HEK293T (cell line): Measurements from ENCODE around the gene FAM222A.

Experiments
- ARNT ChIP-seq: fragments of 450-650 bp; IDR thresholded peaks from 2 replicates; pipeline ENCODE4 v1.6.1; 2017; ENCODE audit warnings: mild to moderate bottlenecking
- BHLHE40 ChIP-seq: fragments of 450-650 bp; IDR thresholded peaks from 2 replicates; pipeline ENCODE4 v1.6.1; 2016; ENCODE audit warnings: mild to moderate bottlenecking, moderate library complexity, borderline replicate concordance
- CTBP1 ChIP-seq: fragments of 450-650 bp; IDR thresholded peaks from 2 replicates; pipeline ENCODE4 v1.6.1; 2016; ENCODE audit warnings: borderline replicate concordance
- ELF4 ChIP-seq: fragments of 450-650 bp; IDR thresholded peaks from 2 replicates; pipeline ENCODE4 v1.6.1; 2017; ENCODE audit warnings: antibody characterized with exemption
- FOXK2 ChIP-seq: fragments of 450-650 bp; IDR thresholded peaks from 2 replicates; pipeline ENCODE4 v1.6.1; 2016; ENCODE audit warnings: mild to moderate bottlenecking
- NFRKB ChIP-seq: fragments of 450-650 bp; IDR thresholded peaks from 2 replicates; pipeline ENCODE4 v1.6.1; 2016; ENCODE audit warnings: mild to moderate bottlenecking, moderate library complexity
- SP1 ChIP-seq: fragments of 450-650 bp; IDR thresholded peaks from 2 replicates; pipeline ENCODE4 v1.6.1; 2017
- SUZ12 ChIP-seq: fragments of 450-650 bp; IDR thresholded peaks from 2 replicates; pipeline ENCODE4 v1.6.1; 2016; ENCODE audit warnings: mild to moderate bottlenecking

GRCh38 chr12:109680264-109681005 is 33.2 kb upstream of the FAM222A start:
- no peak for TF ChIP-seq SP1
- TF ChIP-seq ELF4: no peak
- no peak for TF ChIP-seq BHLHE40
- no peak for TF ChIP-seq ARNT
- no peak for TF ChIP-seq FOXK2
- no peak for TF ChIP-seq NFRKB
- TF ChIP-seq SUZ12: no peak
- no peak for TF ChIP-seq CTBP1
